ENCODE results near the gene WFIKKN2.

The WFIKKN2 gene

GRCh38 chr17:50832864-50833381, 2.5 kb upstream of the WFIKKN2 start:
- no peak for DNase-seq (ENCODE audit: low read depth, low spot score)
- H3K4me3 ChIP-seq (ENCODE audit: low read length), result no peak overlapping the region

GRCh38 chr17:50833510-50834428, 1.6 kb upstream of the WFIKKN2 start:
- no peak for DNase-seq (ENCODE audit: low read depth, low spot score)
- no peak overlapping the region for H3K4me3 ChIP-seq (ENCODE audit: low read length)

GRCh38 chr17:50834429-50835300, 721 bp upstream of the WFIKKN2 start:
- H3K4me3 ChIP-seq (ENCODE audit: low read length), result no peak overlapping the region
- no peak for DNase-seq (ENCODE audit: low read depth, low spot score)

GRCh38 chr17:50836826-50837225, 1.4 kb downstream of the WFIKKN2 start:
- no peak overlapping the region for H3K4me3 ChIP-seq (ENCODE audit: low read length)
- DNase-seq (ENCODE audit: low read depth, low spot score), result no peak

- DNase-seq (ENCODE audit: low read depth, low spot score), result no peak
- H3K4me3 ChIP-seq (ENCODE audit: low read length), result no peak overlapping the region
Observed at GRCh38 chr17:50837286-50837979, 2.0 kb downstream of the WFIKKN2 start.

GRCh38 chr17:50837980-50838954, 2.9 kb downstream of the WFIKKN2 start:
- DNase-seq (ENCODE audit: low read depth, low spot score), result no peak

GRCh38 chr17:50839591-50840310, 4.4 kb downstream of the WFIKKN2 start:
- DNase-seq (ENCODE audit: low read depth, low spot score), result no peak
- no peak overlapping the region for H3K4me3 ChIP-seq (ENCODE audit: low read length)

More at GRCh38 chr17:50837980-50838954, 2.9 kb downstream of the WFIKKN2 start:
- no peak overlapping the region for H3K4me3 ChIP-seq (ENCODE audit: low read length)

GRCh38 chr17:50840311-50840851, 5.0 kb downstream of the WFIKKN2 start:
- no peak for DNase-seq (ENCODE audit: low read depth, low spot score)
- no peak overlapping the region for H3K4me3 ChIP-seq (ENCODE audit: low read length)

GRCh38 chr17:50841277-50841948, 6.0 kb downstream of the WFIKKN2 start:
- no peak for DNase-seq (ENCODE audit: low read depth, low spot score)
- H3K4me3 ChIP-seq (ENCODE audit: low read length), result no peak overlapping the region

GRCh38 chr17:50841949-50842354, 6.6 kb downstream of the WFIKKN2 start:
- no peak overlapping the region for H3K4me3 ChIP-seq (ENCODE audit: low read length)
- peak; percentile 28 for DNase-seq (ENCODE audit: low read depth, low spot score)

- H3K4me3 ChIP-seq (ENCODE audit: low read length), result no peak overlapping the region
- DNase-seq (ENCODE audit: low read depth, low spot score), result no peak
Observed at GRCh38 chr17:50842506-50843149, 7.2 kb downstream of the WFIKKN2 start.

GRCh38 chr17:50843150-50843905, 7.9 kb downstream of the WFIKKN2 start:
- no peak overlapping the region for H3K4me3 ChIP-seq (ENCODE audit: low read length)
- DNase-seq (ENCODE audit: low read depth, low spot score), result no peak

GRCh38 chr17:50844117-50844700, 8.8 kb downstream of the WFIKKN2 start:
- no peak for DNase-seq (ENCODE audit: low read depth, low spot score)
- H3K4me3 ChIP-seq (ENCODE audit: low read length), result no peak overlapping the region

GRCh38 chr17:50845240-50846147, 10.1 kb downstream of the WFIKKN2 start:
- no peak for DNase-seq (ENCODE audit: low read depth, low spot score)
- H3K4me3 ChIP-seq (ENCODE audit: low read length), result no peak overlapping the region

All from Jurkat, Clone E6-1 (cell line).